ENCODE data around the gene ACTR5. TPM values are rescaled to one million over a fixed set of nuclear protein-coding genes. Genes with fewer than 3 reads are reported as not detected.

The ACTR5 gene
- polyA plus RNA-seq, 1 of the 3 experiments (the other 2 are of a cell fraction), result 9.7 TPM

- ChIA-PET CTCF (interaction anchor here (0.6 to 14.6 kb wide), 37 partner anchors 8 to 211 kb away, joined by 3 to 510 read pairs (median 5); partner anchors contain the start of gene ACTR5), POLR2A (no interaction called here)
Measured at GRCh38 chr20:38730989-38731737, 17.1 kb upstream of the ACTR5 start.

GRCh38 chr20:38731738-38732113 is 16.5 kb upstream of the ACTR5 start:
- ChIA-PET CTCF (interaction anchor here (0.8 to 14.6 kb wide), 21 partner anchors 9 to 212 kb away, joined by 3 to 510 read pairs (median 5); partner anchors contain the start of genes ACTR5 and FAM83D), POLR2A (no interaction called here)
- peaks cover 90% of the 10 kb centered on the region for H3K27me3 ChIP-seq (ENCODE audit: insufficient read depth)
- TF ChIP-seq USF2 (IDR thresholded peaks at IDR 0.05; ENCODE audit: borderline replicate concordance, low read depth, low read length) (no peak), NRF1 (IDR thresholded peaks at IDR 0.05; ENCODE audit: low read depth, low read length) (no peak), NFIC (IDR thresholded peaks at IDR 0.05; ENCODE audit: borderline replicate concordance) (no peak), RXRA (IDR thresholded peaks at IDR 0.05; ENCODE audit: borderline replicate concordance, low read depth) (no peak)
- no peak overlapping the region for H2AFZ ChIP-seq (ENCODE audit: low read depth)
- H3F3A ChIP-seq (replicated peaks; ENCODE audit: insufficient read depth), result no peaks in the 10 kb centered on the region
- H4K20me1 ChIP-seq (ENCODE audit: insufficient read depth), result no peaks in the 10 kb centered on the region
- no peaks in the 10 kb centered on the region for H3K9me2 ChIP-seq
- H3K79me2 ChIP-seq (ENCODE audit: insufficient read depth), result no peaks in the 10 kb centered on the region
- no peak overlapping the region for H3K27ac ChIP-seq (ENCODE audit: low read depth in 2 of 2, low read length in 1 of 2)
- H3K9ac ChIP-seq, result no peak overlapping the region
- peak; percentile 32 for DNase-seq
- H3K4me2 ChIP-seq, result peak overlapping the region; percentile 81; the same call in 1 of the 2 replicates
- peak overlapping the region in 1 of 2 experiments; percentile 53; a peak in 2 of 4 replicates for H3K4me3 ChIP-seq (ENCODE audit: low read depth in 2 of 2, low read length in 1 of 2)
- H3K4me1 ChIP-seq (ENCODE audit: control insufficient read depth in 1 of 2, insufficient read depth in 2 of 2, low read depth in 1 of 2, low read length in 1 of 2), result peaks cover 0 to 16% of the 10 kb centered on the region in 2 experiments; a peak in 2 of 4 replicates
- 100% methylated on average over 1 of the region's 1 CpG for WGBS (ENCODE audit: low lambda C conversion rate)
- no peaks in the 10 kb centered on the region for H3K9me3 ChIP-seq
- H3K36me3 ChIP-seq (replicated peaks in 1 of 2; ENCODE audit: control insufficient read depth in 1 of 2, insufficient read depth in 2 of 2, low read length in 1 of 2), result no peaks in the 10 kb centered on the region

More at GRCh38 chr20:38730989-38731737, 17.1 kb upstream of the ACTR5 start:
- peak overlapping the region; percentile 41 to 53 for H3K4me3 ChIP-seq (ENCODE audit: low read depth in 2 of 2, low read length in 1 of 2)
- H3K4me1 ChIP-seq (ENCODE audit: control insufficient read depth in 1 of 2, insufficient read depth in 2 of 2, low read depth in 1 of 2, low read length in 1 of 2), result peaks cover 0 to 16% of the 10 kb centered on the region in 2 experiments; a peak in 2 of 4 replicates
- H2AFZ ChIP-seq (ENCODE audit: low read depth), result peak overlapping the region; percentile 40; the same call in 1 of the 2 replicates
- H3K9ac ChIP-seq, result no peak overlapping the region
- H4K20me1 ChIP-seq (ENCODE audit: insufficient read depth), result no peaks in the 10 kb centered on the region
- DNase-seq, result peak; percentile 90
- H3K27ac ChIP-seq (ENCODE audit: low read depth in 2 of 2, low read length in 1 of 2), result no peak overlapping the region
- 3% methylated on average over 24 of the region's 40 CpGs for WGBS (ENCODE audit: low lambda C conversion rate)
- no peaks in the 10 kb centered on the region for H3K9me3 ChIP-seq
- H3K27me3 ChIP-seq (ENCODE audit: insufficient read depth), result peaks cover 93% of the 10 kb centered on the region
- TF ChIP-seq RAD21 (IDR thresholded peaks at IDR 0.05; ENCODE audit: low read length) (peak; percentile 73), MXI1 (IDR thresholded peaks at IDR 0.05; ENCODE audit: low read depth, low read length) (peak; percentile 92), ELF1 (IDR thresholded peaks at IDR 0.05) (no peak), MAX (IDR thresholded peaks at IDR 0.05; ENCODE audit: low read depth) (peak; percentile 70), PBX3 (IDR thresholded peaks at IDR 0.05) (no peak), SMC3 (IDR thresholded peaks at IDR 0.05; ENCODE audit: low read depth, low read length) (peak; percentile 61), CTCF (IDR thresholded peaks at IDR 0.05) (peak; percentile 97)
- H3F3A ChIP-seq (replicated peaks; ENCODE audit: insufficient read depth), result no peaks in the 10 kb centered on the region
- no peaks in the 10 kb centered on the region for H3K36me3 ChIP-seq (replicated peaks in 1 of 2; ENCODE audit: control insufficient read depth in 1 of 2, insufficient read depth in 2 of 2, low read length in 1 of 2)
- H3K79me2 ChIP-seq (ENCODE audit: insufficient read depth), result no peaks in the 10 kb centered on the region
- no peaks in the 10 kb centered on the region for H3K9me2 ChIP-seq
- peak overlapping the region; percentile 81 for H3K4me2 ChIP-seq

Measured in SK-N-SH (cell line).